Midbrain (tissue), 1 donor: ENCODE data around the gene ATP10B.

Experiments
- DNase-seq: peaks from one replicate; lab custom pipeline; 2025; lab: John Stamatoyannopoulos, UW

ATP10B gene

GRCh38 chr5:160693831-160694465 is 158.1 kb downstream of the ATP10B start:
- no peak for DNase-seq

- no peak for DNase-seq
Observed at GRCh38 chr5:160692271-160692670, 159.7 kb downstream of the ATP10B start.

GRCh38 chr5:160685695-160686094 is 166.3 kb downstream of the ATP10B start:
- peak; percentile 9 for DNase-seq

- no peak for DNase-seq
Observed at GRCh38 chr5:160685219-160685618, 166.8 kb downstream of the ATP10B start.

GRCh38 chr5:160679567-160680309 is 172.3 kb downstream of the ATP10B start:
- DNase-seq = no peak

- DNase-seq = peak; percentile 33
Observed at GRCh38 chr5:160675988-160676387, 176.0 kb downstream of the ATP10B start.

GRCh38 chr5:160674901-160675300 is 177.1 kb downstream of the ATP10B start:
- no peak for DNase-seq

GRCh38 chr5:160672521-160672920 is 179.5 kb downstream of the ATP10B start:
- DNase-seq = no peak

- no peak for DNase-seq
Observed at GRCh38 chr5:160668356-160668755, 183.7 kb downstream of the ATP10B start.

- DNase-seq = no peak
Observed at GRCh38 chr5:160667160-160667559, 184.9 kb downstream of the ATP10B start.

GRCh38 chr5:160665460-160665859 is 186.6 kb downstream of the ATP10B start:
- no peak for DNase-seq

GRCh38 chr5:160660132-160660531 is 191.9 kb downstream of the ATP10B start:
- DNase-seq = no peak

- DNase-seq = no peak
Observed at GRCh38 chr5:160657622-160658458, 194.2 kb downstream of the ATP10B start.

GRCh38 chr5:160657068-160657507 is 194.9 kb downstream of the ATP10B start:
- no peak for DNase-seq

GRCh38 chr5:160655717-160656116 is 196.3 kb downstream of the ATP10B start:
- no peak for DNase-seq

- DNase-seq = no peak
Observed at GRCh38 chr5:160651692-160652645, 200.0 kb downstream of the ATP10B start.

GRCh38 chr5:160649304-160649703 is 202.7 kb downstream of the ATP10B start:
- DNase-seq = peak; percentile 12

GRCh38 chr5:160646033-160646432 is 206.0 kb downstream of the ATP10B start:
- DNase-seq = no peak

- no peak for DNase-seq
Observed at GRCh38 chr5:160643616-160644240, 208.3 kb downstream of the ATP10B start.

GRCh38 chr5:160641405-160641804 is 210.6 kb downstream of the ATP10B start:
- DNase-seq = no peak

GRCh38 chr5:160640406-160640805 is 211.6 kb downstream of the ATP10B start:
- no peak for DNase-seq
